Retinal pigment epithelial cell (primary cell): Measurements from ENCODE around the gene FLNA.
"Not testable (repeated sequence)": the region's sequence is repeated elsewhere in the genome, so short reads cannot be mapped to it uniquely, and the experiment has no call there.

Experiments
- DNase-seq: peaks from one replicate; pipeline ENCODE4 v3.0.0-alpha.2; 2010; ENCODE audit warnings: low read depth
- H3K4me3 ChIP-seq: 2 replicates; pipeline ENCODE4 v1.5.1; 2011; ENCODE audit warnings: mild to moderate bottlenecking, low read length, control low read depth, moderate library complexity
- TF ChIP-seq, protein P1 (sequence below): conservative IDR thresholded peaks from 2 replicates; pipeline ENCODE4 v1.5.1; 2011; ENCODE audit warnings: low read depth, low read length, control low read depth, inconsistent platforms

The FLNA gene

DNA sequence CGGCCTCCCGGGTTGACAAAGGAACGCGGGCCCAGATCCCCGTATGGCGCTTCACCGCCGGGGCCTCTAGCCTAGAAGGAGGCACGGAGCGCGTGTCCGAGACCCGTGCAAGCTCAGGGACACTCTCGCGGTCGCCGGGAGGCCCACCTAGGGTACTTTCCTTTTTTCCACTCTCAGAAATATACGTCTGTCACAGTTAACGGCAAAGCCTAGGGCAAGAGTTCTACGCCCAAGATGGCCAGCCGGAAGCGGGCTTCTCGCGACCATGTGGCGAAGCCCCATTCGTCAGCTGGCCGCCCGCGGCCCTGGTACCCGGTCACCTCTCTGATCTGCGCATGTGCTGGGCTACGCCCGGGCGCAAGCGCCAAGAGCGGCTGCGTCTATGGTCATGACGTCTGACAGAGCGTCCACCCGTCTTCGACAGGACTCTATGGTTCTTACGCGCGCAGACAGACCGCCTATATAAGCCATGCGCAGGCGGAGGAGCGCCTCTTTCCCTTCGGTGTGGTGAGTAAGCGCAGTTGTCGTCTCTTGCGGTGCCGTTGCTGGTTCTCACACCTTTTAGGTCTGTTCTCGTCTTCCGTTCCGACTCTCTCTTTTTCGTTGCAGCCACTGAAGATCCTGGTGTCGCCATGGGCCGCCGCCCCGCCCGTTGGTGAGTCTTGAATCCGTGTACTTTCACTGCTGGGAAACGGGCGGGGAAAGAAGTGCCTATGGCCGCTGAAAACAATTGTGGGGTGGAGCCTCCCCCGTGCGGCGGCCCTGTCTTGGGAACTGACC is 23.6 kb upstream of the FLNA start, which contains the start of gene RPL10:
Gene RPL10 (plus strand): TSS at position 490 of the 780 bp plus-strand sequence. CDS start 143 bp downstream, at position 633.
- peak within 1 kb of the TSS; percentile 88 for H3K4me3 ChIP-seq
- TF ChIP-seq, protein P1, sequence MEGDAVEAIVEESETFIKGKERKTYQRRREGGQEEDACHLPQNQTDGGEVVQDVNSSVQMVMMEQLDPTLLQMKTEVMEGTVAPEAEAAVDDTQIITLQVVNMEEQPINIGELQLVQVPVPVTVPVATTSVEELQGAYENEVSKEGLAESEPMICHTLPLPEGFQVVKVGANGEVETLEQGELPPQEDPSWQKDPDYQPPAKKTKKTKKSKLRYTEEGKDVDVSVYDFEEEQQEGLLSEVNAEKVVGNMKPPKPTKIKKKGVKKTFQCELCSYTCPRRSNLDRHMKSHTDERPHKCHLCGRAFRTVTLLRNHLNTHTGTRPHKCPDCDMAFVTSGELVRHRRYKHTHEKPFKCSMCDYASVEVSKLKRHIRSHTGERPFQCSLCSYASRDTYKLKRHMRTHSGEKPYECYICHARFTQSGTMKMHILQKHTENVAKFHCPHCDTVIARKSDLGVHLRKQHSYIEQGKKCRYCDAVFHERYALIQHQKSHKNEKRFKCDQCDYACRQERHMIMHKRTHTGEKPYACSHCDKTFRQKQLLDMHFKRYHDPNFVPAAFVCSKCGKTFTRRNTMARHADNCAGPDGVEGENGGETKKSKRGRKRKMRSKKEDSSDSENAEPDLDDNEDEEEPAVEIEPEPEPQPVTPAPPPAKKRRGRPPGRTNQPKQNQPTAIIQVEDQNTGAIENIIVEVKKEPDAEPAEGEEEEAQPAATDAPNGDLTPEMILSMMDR, result no peak
- DNase-seq, result peak; percentile 90

DNA sequence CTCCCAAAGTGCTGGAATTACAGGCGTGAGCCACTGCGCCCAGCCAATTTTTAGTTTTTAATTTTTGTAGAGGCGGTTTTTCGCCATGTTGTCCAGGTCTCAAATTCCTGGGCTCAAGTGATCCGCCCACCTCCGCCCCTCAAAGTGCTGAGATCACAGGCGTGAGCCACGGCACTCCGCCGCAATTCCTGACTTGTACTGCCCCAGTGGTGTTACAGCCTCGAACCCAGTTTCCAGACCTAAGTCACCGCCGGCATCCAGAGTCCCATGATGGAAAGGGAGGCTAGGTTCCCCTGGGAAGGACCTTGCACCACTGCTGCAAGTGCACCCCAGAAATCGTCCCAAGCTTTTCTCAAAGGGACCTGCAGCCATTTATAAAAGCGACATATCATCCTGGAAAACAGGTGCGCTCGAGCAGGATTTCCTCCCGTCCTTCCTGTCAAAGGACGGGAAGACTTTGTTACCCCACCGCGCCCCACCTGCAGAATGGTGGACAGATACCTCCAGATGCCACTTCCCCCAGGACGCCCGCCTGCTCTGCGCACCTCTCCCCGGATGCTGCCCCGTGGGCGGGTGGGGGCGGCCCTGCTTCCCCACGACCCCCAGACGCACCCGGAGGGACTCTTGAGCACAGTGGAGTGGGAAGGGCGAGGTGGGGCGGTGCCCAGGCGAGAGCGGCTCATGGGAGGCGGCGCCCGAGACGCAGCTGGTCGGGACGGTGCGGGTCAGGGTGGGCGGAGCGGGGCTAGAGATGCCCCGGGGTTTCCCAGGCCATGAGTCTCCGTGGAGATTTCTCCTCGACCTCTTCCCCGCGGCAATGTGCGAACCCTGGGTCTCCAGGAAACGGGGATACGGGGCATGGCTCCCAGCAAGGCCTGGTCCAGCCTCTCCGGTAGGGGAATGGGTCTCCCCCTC is 22.8 kb upstream of the FLNA start:
- no peak for DNase-seq
- H3K4me3 ChIP-seq, result peak overlapping the region; percentile 45
- TF ChIP-seq, protein P1, result no peak

DNA sequence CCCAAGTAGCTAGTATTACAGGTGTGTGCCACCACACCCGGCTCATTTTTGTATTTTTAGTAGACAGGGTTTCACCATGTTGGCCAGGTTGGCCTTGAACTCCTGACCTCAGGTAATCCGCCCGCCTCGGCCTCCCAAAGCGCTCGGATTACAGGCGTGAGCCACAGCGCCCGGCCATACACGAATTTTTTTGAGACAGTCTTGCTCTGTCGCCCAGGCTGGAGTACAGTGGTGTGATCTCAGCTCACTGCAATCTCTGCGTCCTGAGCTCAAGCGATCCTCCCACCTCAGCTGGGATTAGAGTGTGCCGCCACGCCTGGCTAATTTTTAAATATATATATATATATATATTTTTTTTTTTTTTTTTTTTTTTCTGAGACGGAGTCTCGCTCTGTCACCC is 21.9 kb upstream of the FLNA start:
- DNase-seq, H3K4me3 ChIP-seq: not testable (repeated sequence)

DNA sequence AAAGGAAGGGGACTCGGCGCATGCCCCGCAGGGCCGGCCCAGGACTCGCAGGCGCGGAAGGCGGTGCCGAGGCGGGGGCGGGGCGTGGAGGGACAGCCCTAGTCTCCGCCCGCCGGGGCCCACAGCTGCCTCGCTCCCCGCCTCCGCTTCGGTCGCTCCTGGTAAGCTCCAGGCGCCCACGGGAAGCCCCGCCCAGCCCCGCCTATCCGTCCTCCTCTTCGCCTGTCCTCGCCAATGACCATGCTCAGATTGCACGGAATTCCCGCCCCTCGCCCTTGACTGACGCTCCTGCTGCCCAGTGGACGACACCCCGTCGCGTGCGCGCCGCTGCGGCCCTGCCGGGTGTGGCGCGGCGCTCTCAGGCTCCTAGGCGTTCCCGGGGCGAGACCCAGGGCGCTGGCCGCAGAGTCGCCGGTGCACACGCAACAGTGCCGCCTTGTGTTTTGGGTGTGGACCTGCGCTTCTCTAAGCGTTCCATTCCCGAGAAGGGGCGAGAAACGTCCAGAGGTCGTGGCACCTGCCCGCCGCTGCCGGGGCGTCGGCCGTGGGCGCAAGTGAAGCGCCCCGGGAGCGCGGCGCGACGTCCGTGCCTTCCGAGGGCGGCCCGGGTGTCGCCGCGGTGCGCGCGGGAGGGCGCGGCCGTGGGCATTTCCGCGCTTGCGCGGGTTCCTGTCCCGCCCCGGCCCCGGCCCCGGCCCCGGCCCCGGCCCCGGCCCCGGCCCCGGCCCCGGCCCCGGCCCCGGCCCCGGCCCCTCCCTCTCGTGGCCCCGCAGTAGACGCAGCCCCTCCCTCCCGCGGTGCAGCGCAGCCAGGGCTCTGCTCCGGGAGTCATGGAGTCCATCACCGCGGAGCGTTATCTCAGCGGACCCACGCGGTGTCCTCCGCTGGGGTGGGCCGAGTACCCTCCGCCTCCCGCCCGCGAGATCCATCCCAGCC is 15.6 kb upstream of the FLNA start:
- not testable (repeated sequence) for H3K4me3 ChIP-seq, DNase-seq

DNA sequence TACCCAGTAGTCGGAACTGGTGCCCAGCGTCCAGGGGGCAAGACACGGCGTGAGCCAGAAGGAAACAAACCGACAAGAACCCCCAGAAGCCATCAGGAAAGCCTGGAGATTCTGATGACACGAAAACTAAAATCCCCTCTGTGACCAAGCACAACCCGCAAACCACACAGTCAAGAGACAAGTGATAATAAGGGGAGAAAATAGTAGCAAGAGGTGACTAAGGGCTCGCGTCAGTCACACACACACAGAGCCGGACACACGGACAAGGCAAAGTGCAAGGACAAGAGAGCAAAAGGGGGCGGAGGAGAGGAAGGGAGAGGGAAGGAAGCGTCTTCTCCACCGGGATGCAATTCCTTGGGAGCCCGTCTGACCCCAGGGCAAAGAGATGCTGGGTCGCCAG is 14.2 kb upstream of the FLNA start:
- DNase-seq, H3K4me3 ChIP-seq: not testable (repeated sequence)

DNA sequence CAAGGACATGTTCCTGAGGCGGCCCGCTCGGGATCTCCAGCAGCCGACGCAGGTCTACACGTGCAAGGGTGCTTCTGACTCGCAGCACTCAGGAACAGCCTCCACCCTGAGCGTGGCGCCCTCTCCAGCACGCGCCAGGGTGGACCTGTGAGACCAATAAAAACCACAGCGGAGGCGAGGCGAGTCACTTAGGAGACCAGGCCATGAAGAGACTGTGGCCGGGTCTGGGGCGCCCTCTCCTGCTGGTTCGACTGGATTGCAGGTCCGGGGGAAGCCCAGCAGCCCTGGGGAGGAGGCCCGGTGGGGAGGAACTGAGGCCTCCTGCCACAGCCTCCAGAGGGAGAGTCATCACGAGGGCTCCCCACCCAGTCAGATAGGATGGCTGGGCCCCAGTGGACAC is 13.7 kb upstream of the FLNA start:
- H3K4me3 ChIP-seq, DNase-seq: not testable (repeated sequence)

DNA sequence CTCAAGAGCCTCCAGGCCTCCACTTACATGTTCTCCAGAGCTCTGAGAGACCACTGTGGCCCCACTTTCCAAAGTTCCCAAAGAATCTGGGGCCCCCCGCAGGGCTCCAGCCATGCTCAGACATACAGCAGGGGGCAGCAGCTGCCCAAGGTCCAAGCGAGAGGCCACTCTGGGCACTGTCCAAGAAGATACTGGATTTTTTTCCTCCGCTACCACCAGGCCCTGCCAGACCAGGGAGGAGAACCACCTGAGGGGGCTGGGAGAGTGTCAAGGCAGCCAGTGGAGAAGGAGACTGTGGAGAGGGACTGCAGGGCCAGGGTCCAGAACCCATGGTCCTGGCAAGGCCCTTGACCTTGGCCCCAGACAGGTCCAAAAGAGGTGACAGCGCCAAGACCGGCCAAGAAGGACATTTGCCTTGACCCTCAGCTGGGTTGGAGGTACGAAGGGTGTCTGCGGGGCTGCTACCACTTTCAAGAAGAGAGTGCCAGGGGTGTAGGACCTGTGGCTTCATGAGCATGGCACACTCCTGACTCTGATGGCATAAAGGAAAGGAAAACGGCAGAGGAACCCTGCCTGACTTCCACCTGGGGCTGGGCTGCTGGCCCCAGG is 10.0 kb upstream of the FLNA start:
- DNase-seq, result no peak
- no peak overlapping the region for H3K4me3 ChIP-seq
- TF ChIP-seq, protein P1, result peak; percentile 47

DNA sequence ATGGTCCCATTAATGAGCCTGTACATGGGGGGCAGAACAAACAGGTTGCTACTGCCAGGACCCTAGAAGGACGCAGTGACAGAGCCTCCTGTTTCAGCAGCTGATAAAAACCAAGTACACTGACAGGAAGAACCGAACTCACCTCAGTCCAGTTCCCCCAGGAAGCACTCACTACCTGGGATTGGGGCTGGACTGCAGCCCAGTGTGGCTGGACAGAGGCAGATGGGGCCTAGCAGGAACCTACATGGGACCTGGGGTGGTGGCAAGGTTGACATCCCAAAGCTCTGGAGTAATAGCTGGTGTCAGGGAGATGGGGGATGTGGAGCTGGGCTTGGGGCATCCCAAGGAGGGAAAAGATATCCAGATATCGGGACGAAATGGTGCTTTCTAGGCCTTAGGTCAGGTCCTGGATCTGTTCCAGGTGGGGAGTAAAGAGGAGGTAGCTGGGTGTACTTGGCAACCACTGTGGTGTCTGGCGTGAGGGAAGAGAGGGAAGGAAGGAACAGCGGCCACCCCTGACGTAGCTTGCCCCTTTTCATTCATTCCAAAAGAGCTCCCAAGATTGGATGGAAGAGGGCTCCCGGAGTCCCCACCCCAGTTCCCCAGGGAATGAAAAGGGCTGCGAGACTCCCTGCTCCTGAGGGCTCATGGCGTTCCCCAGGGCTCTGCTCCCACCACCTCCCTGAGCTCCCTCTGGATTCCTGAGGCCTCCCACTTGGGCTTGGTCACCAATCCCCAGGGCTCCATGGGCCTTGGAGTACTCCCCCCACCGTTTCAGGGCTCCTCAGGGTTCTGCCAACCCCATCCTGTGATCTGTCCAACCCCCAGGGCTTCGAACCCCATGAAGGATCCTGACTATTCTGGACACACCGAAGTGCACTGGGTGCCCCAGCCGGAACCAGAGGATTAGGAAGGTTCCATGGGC is 9.2 kb upstream of the FLNA start:
- H3K4me3 ChIP-seq, result no peak overlapping the region
- no peak for DNase-seq
- TF ChIP-seq, protein P1, result no peak
